KBM-7 (cell line): Measurements from ENCODE around the gene WDSUB1.
A peak's percentile ranks its signal among the peaks of the same experiment; 100 is the strongest.

Source experiments
- DNase-seq: peaks from one replicate; pipeline ENCODE4 v3.0.0-alpha.2; 2015
- in situ Hi-C: fragments of 300-500 bp; cut with MboI; formaldehyde crosslinking; loops from 2 replicates; pipeline ENCODE4 v1.14.3; 2020; ENCODE audit warnings: low sequenced_read_pairs, low pct_unique_long_range_greater_than_20kb, mixed read lengths

The WDSUB1 gene

GRCh38 chr2:159270744-159271379, 15.6 kb downstream of the WDSUB1 start:
- in situ Hi-C loops, result no loop called here
- DNase-seq, result no peak

- in situ Hi-C loops, result no loop called here
- DNase-seq, result no peak
Measured at GRCh38 chr2:159267921-159268320, 18.6 kb downstream of the WDSUB1 start.

GRCh38 chr2:159266554-159266953, 19.9 kb downstream of the WDSUB1 start:
- in situ Hi-C loops, result no loop called here
- no peak for DNase-seq

- in situ Hi-C loops, result no loop called here
- no peak for DNase-seq
Measured at GRCh38 chr2:159265171-159265576, 21.3 kb downstream of the WDSUB1 start.

GRCh38 chr2:159262904-159263303, 23.6 kb downstream of the WDSUB1 start:
- in situ Hi-C loops, result no loop called here
- no peak for DNase-seq

- in situ Hi-C loops, result no loop called here
- DNase-seq, result no peak
Measured at GRCh38 chr2:159262226-159262625, 24.3 kb downstream of the WDSUB1 start.

- in situ Hi-C loops, result no loop called here
- DNase-seq, result no peak
Measured at GRCh38 chr2:159256159-159256558, 30.3 kb downstream of the WDSUB1 start.

- DNase-seq, result no peak
- in situ Hi-C loops, result no loop called here
Measured at GRCh38 chr2:159252905-159253304, 33.6 kb downstream of the WDSUB1 start.

- in situ Hi-C loops, result no loop called here
- no peak for DNase-seq
Measured at GRCh38 chr2:159251296-159252173, 35.0 kb downstream of the WDSUB1 start.

GRCh38 chr2:159249990-159250715, 36.4 kb downstream of the WDSUB1 start:
- DNase-seq, result peak; percentile 88
- in situ Hi-C loops, result no loop called here

- DNase-seq, result no peak
- in situ Hi-C loops, result no loop called here
Measured at GRCh38 chr2:159246325-159246988, 40.0 kb downstream of the WDSUB1 start.

GRCh38 chr2:159243529-159243928, 43.0 kb downstream of the WDSUB1 start:
- no peak for DNase-seq
- in situ Hi-C loops, result no loop called here

GRCh38 chr2:159234868-159235267, 51.6 kb downstream of the WDSUB1 start:
- in situ Hi-C loops, result no loop called here
- no peak for DNase-seq

- in situ Hi-C loops, result no loop called here
- DNase-seq, result no peak
Measured at GRCh38 chr2:159232456-159233170, 53.9 kb downstream of the WDSUB1 start.

GRCh38 chr2:159230145-159230877, 56.2 kb downstream of the WDSUB1 start:
- DNase-seq, result no peak

GRCh38 chr2:159229476-159230144, 56.9 kb downstream of the WDSUB1 start:
- in situ Hi-C loops, result no loop called here
- DNase-seq, result no peak

More at GRCh38 chr2:159230145-159230877, 56.2 kb downstream of the WDSUB1 start:
- in situ Hi-C loops, result no loop called here

- DNase-seq, result no peak
- in situ Hi-C loops, result no loop called here
Measured at GRCh38 chr2:159228081-159228581, 58.4 kb downstream of the WDSUB1 start.
